ENCODE results near the gene HLA-E.

Gene HLA-E

DNA sequence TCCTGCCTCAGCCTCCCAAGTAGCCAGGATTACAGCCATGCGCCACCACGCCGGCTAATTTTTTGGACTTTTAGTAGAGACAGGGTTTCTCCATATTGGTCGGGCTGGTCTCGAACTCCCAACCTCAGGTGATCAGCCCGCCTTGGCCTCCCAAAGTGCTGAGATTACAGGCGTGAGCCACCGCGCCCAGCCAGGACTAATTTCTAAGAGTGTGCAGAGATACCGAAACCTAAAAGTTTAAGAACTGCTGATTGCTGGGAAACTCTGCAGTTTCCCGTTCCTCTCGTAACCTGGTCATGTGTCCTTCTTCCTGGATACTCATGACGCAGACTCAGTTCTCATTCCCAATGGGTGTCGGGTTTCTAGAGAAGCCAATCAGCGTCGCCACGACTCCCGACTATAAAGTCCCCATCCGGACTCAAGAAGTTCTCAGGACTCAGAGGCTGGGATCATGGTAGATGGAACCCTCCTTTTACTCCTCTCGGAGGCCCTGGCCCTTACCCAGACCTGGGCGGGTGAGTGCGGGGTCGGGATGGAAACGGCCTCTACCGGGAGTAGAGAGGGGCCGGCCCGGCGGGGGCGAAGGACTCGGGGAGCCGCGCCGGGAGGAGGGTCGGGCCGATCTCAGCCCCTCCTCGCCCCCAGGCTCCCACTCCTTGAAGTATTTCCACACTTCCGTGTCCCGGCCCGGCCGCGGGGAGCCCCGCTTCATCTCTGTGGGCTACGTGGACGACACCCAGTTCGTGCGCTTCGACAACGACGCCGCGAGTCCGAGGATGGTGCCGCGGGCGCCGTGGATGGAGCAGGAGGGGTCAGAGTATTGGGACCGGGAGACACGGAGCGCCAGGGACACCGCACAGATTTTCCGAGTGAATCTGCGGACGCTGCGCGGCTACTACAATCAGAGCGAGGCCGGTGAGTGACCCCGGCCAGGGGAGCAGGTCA lies at the start of gene HLA-E:
TSS of gene HLA-E (plus strand) at position 429 of the 945 bp plus-strand sequence. CDS start at position 452, 23 bp downstream.
- DNase-seq (ENCODE audit: low read depth) = peak; percentile 97
- H3K4me3 ChIP-seq (ENCODE audit: low read depth, low read length) = peak within 1 kb of the TSS; percentile 94

DNA sequence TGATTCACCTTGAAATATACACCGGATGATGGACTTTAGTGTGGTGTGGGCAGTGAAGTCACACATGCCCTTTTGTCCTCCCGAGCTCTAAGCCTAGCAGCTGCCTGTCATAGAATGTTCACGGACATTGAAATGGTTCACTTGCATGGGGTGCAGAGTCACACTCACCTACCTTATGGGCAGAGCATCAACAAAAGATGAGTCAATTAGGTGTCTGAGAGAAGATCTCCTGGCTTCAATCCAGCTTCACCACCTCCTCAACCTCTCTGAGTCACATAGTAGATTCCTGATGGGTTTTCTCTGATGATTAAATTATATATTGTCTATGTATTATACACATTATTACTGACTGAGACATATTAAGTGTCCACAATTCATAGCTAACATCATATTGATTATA lies 48.1 kb upstream of the HLA-E start:
- no peak for DNase-seq (ENCODE audit: low read depth)
- H3K4me3 ChIP-seq (ENCODE audit: low read depth, low read length) = no peak overlapping the region

DNA sequence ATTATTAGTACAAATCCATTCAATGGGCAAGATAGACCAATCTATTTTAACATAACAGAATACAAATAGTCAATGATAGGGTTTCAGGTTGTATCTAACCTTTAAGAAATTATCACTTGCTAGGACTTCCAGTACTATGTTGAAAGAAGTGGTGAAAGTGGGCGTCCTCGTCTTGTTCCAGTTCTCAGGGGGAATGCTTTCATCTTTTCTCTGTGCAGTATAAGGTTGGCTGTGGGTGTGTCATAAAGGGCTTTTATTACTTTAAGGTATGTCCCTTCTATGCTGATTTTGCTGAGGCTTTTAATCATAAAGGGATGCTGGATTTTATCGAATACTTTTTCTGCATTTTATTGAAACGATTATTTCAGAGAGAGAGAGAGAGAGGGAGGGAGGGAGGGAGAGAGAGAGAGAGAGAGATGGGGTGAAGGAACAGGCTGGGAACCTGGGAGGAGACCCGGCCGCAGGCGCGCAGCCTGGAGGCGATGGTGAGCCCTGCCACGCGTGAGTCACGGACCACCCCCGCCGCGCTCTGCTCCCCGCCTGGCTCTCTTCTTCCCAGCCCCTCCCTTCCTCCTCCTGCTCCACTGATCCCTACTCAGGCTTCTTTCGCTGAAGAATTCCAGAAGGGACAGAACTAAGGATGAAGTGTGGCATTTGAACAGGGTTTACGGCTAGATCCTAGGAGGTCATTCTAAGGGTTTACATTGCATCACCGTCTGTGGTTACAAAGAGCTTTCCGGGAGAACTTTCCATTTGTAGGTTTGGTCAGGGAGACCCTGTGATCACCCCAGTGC lies 45.5 kb upstream of the HLA-E start:
- H3K4me3 ChIP-seq (ENCODE audit: low read depth, low read length) = no peak overlapping the region
- no peak for DNase-seq (ENCODE audit: low read depth)

DNA sequence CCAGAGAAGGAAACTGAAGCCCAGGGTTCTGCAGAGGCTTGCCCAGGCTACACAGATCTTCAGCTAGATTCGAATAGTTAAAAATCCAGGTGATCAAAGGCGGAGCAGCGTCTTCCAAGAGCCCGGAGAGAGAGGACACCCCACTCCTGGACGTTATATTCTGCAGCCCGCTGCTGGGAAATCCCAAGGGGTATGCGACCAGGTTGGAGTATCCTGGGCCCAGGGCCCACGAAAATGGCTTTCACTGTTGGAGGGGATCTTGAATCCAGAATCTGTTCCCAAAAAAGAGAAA lies 44.9 kb upstream of the HLA-E start:
- DNase-seq (ENCODE audit: low read depth) = no peak
- no peak overlapping the region for H3K4me3 ChIP-seq (ENCODE audit: low read depth, low read length)

DNA sequence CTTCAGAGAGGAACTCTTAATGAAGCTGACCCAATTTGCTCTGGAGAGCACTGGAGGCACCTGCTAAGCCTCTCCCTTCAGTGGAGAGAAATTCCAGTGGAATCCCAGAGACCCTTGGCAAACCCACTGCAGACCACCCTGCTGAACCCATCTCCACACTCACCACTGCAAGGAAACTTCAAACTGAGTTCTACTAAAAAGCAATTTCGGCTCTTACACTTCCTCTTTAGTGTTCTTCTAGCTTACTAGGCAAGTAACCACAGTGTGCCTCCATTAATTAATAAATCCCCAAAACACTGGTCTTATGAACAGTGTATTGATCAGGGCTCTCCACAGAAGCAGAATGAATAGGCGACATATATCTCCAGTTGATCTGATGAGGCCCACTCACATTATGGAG lies 43.0 kb upstream of the HLA-E start:
- DNase-seq (ENCODE audit: low read depth) = no peak

DNA sequence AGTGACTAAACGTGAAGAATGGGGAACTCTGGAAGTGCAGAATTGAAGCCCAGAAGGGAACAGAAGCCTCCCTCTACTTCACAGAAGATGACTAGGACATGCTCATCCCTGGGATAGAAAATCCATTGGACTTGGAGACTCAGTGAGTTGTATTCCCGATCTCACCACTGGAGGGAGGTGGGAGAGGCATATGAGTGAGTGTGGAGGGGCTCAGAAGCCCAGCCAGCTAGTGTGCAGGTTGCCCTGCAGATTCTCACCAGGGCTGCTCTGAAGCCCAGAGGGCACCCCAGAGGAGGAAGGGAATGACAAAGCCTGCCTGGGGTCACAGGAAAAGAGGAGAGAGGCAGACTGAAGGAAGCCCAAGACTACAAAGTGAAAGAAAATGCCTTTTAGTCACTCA lies 42.1 kb upstream of the HLA-E start:
- H3K4me3 ChIP-seq (ENCODE audit: low read depth, low read length) = no peak overlapping the region
- DNase-seq (ENCODE audit: low read depth) = no peak

More for the DNA sequence above, 43.0 kb upstream of the HLA-E start:
- no peak overlapping the region for H3K4me3 ChIP-seq (ENCODE audit: low read depth, low read length)

DNA sequence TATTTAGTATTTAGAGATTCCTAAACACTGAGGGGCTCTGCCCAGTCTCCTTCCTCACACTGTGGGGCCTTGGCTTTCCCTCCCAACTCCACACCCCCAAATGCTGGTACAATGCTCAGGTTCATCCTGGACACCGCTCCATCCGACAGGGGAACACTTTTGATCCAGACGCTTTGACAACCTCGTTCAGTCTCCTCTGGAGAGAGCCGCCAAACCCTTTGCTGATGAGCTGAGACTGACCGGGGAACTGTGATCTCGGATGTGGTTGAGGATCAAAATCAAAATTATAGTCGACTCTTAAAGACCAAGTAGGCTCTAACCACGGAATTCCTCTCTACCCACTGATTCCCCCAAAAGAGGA lies 38.8 kb upstream of the HLA-E start:
- DNase-seq (ENCODE audit: low read depth) = no peak
- peak overlapping the region; percentile 6 for H3K4me3 ChIP-seq (ENCODE audit: low read depth, low read length)

DNA sequence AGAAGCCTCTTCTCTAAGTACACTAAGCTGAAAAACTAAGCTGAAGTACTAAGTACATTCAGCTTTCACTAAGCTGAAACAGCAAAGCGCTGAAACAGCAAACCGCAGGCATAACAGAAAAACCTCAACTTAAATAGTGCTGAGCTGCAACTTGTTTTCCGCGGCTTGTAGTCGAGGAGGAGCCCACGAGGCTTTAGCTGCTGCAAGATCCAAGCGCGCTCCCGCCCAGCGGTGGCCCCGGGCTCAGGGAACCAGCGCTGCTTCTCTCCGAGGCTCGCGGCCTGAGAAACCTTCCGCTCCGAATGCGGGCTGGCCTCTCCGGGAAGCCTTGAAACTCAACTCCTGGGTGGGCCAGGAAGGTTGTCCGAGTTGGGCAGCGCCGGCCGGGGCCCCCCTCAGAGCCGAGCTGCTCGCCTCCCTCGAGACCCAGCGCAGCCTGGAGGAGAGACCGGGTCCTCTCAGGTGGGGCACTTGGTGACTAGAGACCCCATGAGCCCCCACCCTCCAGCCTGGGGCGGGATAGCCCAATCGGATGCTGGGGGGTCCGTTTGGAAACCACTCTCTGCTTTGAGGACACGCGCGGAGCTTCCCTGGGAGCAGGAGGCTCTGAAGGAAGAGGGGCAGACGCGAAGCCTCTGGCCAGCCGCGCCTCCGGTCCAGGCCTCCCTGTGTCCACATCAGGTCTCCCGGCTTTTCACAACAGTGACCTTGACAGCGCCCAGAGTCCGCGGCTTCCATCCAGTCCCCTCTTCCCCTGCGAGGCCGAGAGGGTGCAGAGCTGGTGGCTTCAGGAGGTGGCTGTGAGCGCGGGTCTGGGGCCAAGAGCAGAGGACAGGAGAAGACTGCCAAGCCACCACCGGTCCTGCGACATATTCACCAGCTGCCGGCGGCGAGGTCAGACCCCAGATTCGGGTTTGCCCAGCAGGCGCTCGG lies 38.1 kb upstream of the HLA-E start:
- DNase-seq (ENCODE audit: low read depth) = no peak
- peak overlapping the region; percentile 6 for H3K4me3 ChIP-seq (ENCODE audit: low read depth, low read length)

DNA sequence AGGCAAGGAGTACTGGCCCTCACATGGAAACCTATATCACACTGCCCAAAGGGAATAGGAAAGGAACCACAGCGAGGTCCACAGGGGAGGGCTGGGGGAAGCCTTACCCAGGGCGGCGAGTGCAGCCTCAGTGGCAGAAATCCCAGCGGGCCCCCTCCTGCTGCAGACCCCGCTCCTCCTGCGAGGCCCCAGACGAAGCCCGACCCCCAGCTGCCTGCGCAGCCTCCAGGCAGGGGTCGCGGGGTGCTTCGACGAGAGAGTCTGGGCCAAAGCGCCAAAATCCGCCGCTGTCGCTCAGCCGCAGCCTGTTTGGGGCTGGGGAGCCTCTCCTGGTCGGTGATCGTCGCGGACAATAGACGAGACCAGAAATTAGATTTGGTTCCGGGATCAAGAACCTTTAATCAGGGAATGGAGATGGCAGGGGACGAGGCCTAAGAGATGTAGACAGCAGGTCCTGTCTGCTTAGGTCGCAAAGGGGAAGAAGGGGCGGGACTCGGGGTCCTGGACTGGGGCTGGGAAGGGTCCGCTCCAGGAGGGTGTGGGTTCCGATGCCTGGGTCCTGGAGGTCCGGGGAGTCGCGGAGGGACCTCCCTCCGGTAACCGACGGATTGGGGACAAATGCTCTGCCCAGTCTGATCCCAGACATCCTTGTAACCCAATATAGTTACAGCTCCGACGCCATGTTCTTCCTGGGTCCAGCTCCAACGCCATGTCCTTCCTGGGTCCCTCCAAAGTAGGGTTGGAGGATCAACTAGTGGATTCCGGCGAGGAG lies 36.4 kb upstream of the HLA-E start:
- H3K4me3 ChIP-seq (ENCODE audit: low read depth, low read length) = no peak overlapping the region
- DNase-seq (ENCODE audit: low read depth) = no peak

DNA sequence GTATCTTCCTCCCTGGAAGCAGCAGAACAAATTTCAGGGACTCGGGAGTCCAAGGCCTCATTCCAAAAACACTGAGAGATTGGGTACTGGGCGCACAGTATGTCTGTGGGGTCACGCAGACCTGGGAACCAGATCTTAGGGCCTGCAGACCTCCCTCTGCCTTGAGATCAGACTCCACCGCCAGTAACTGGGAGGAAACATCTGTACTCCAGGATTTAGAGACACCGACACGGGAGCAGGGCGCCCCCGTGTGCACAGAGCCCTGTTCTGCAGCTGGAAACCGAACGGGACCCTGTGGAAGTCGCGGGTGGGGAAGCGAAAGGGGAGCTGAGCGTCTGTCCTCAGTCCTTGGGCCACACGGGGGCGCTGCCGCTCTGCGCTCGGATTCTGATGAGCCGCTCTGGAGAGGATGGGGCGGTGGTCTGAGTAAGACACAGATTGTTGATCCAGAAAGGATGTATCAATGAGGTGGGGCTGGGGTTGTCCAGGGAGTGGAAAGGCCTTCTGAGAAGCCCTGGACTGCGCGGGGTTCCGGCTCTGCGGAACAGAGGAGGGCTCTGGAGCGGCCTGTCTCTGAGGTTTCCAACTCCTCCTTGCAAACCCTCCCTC lies 35.7 kb upstream of the HLA-E start:
- H3K4me3 ChIP-seq (ENCODE audit: low read depth, low read length) = no peak overlapping the region
- DNase-seq (ENCODE audit: low read depth) = peak; percentile 35

DNA sequence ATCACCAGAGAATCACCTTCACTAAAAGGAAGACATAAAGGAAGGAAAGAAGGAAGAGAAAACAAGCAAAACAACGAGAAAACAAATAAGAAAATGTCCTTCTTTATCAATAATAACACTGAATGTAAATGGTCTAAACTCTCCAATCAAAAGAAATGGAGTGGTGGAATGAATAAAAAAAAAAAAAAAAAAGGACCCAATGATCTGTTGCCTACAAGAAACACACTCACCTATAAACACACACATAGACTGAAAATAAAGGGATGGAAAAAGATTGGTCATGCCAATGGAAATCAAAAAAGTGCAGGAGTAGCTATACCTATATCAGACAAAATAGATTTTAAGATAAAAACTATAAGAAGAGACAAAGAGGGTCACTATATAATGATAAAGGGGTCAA lies 30.2 kb upstream of the HLA-E start:
- no peak overlapping the region for H3K4me3 ChIP-seq (ENCODE audit: low read depth, low read length)
- no peak for DNase-seq (ENCODE audit: low read depth)

DNA sequence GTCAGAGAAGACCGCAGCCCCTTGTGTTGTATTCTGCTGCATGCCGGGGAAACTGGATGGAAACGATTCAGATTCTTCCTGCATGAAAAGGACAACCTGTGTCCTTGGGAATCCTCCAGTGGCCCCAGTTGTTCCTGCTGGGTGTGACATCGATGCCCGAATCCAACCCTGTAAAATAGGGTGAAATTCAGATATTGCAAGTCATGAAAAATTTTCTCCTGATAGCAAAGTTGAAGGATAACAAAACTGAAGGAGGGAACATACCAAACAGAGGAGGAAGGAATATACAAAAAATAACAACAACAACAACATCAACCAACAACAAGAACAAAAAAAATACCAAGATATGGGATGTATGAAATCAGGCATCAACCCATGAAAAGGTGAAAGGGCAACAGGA lies 28.3 kb upstream of the HLA-E start:
- no peak overlapping the region for H3K4me3 ChIP-seq (ENCODE audit: low read depth, low read length)
- DNase-seq (ENCODE audit: low read depth) = no peak

DNA sequence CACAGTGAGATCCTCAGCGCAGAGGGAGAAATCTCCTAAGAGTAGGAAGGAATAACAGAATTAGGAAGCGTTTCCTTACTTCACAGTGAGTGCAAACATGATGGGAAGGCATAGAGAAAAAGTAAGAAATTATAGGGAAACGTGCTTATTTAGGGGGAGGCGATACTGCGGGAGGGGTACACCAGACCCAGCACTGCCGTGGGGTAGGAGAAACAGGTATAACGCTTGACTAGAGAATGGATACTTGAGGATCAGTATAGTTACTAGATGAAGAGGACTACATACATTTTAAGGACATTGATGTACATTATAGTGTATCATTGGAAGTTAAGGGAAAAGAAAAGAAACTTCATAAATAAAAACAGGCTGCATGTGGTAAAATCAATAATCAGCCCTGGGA lies 26.8 kb upstream of the HLA-E start:
- no peak overlapping the region for H3K4me3 ChIP-seq (ENCODE audit: low read depth, low read length)
- no peak for DNase-seq (ENCODE audit: low read depth)

DNA sequence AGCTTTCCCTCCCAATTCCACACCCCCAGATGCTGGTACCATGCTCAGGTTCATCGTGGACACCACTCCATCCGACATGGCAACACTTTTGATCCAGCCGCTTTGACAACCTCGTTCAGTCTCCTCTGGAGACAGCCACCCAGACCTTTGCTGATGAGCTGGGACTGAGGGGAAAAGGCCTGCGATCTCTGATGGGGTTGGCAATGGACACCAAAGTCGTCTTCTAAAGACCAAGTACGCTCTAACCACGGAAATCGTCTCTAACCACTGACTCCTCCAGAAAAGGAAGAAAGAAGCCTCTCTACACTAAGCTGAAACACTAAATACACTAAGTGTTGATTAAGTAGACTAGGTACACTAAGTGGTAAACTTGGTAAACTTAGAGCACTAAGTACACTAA lies 26.1 kb upstream of the HLA-E start:
- H3K4me3 ChIP-seq (ENCODE audit: low read depth, low read length) = no peak overlapping the region
- DNase-seq (ENCODE audit: low read depth) = no peak

DNA sequence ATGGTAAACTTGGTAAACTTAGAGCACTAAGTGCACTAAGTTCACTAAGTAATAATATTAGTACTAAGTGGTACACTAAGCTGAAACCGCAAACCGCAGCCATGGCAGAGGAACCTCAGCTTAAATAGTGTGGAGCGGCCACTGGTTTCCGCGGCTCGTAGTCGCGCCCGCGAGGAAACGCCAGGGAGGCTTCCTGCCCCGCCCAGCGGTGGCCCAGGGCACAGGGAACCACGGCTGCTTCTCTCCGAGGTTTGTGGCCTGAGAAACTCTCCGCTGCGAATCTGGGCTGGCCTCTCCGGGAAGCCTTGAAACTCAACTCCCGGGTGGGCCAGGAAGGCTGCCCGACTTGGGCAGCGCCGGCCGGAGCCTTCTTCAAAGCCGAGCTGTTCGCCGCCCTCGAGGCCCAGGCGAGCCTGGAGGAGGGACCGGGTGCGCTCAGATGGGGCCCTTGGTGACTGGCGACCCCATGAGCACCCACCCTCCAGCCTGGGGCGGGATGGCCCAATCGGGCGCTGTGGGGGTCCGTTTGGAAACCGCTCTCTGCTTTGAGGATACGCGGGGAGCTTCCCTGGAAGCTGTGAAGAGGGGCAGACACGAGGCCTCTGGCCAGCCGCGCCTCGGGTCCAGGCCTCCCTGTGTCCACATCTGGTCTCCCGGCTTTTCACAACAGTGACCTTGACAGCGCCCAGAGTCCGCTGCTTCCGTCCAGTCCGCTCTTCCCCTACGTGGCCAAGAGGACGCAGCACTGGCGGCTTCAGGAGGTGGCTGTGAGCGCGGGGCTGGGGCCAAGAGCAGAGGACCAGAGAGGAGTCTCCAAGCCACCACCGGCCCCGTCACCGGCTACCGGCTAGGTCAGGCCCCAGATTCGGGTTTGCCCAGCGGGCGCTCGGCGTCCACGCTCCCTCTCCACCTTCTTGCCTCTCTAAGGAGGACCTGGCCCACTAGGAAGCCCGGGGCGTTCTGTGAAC lies 25.4 kb upstream of the HLA-E start:
- no peak for DNase-seq (ENCODE audit: low read depth)
- H3K4me3 ChIP-seq (ENCODE audit: low read depth, low read length) = no peak overlapping the region

DNA sequence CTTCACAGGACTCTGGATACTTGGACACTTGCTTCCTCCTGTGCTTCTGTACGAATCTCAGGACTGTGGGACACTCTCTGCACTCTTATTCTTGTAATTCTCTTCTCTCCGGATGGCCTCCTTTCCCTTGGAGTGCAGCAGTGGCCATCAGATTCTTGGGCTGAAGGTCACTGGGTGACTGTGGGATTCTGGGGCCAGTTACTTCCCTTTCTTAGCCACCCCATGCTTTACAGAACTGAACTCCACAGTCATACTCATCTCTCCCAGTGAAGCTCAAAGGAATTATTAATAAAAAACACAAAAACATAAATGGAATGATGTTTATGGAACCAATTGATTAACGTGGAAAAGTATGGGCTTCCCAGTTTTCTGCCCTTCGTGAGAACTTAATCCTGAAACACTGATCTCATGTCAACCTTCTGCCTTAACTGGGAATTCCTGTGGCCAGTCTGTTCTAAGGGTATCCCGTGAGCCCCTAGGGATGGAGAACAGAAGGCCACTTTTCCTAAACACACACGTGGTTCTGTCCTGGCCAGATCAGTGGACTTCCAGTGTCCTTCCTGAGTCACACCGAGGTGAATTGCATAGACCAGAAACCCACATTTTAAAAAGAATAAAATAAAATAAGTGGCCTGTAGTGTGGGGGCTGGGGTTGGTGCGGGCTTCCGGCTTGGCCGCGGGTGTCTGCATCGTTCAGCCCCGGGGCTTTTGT lies 23.6 kb upstream of the HLA-E start:
- H3K4me3 ChIP-seq (ENCODE audit: low read depth, low read length) = peak overlapping the region; percentile 49
- no peak for DNase-seq (ENCODE audit: low read depth)

DNA sequence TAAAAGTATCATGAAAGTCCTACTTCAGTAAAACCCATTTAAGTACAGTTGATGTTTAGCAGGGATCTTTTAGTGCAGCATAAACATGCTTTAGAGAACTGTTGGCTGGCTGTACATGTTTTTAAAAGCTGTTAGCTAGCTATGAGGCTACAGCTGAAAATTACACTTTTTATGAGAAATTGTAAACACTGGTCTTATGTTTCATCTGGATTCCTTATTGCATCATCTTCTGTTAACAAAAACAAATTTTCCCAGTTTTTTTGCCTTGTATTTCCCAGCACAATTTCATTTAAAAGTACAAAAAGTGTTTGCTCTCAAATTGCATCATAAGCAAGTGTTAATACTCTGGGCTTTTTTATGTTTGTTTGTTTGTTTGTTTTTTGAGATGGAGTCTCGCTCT lies 18.3 kb upstream of the HLA-E start:
- DNase-seq (ENCODE audit: low read depth) = no peak
- H3K4me3 ChIP-seq (ENCODE audit: low read depth, low read length) = no peak overlapping the region
